ENCODE results near the gene MARK2. TPM values are rescaled to one million over a fixed set of nuclear protein-coding genes. Genes with fewer than 3 reads are reported as not detected.

Gene MARK2
- total and polyA plus RNA-seq, 10 of the 15 experiments (the other 5 are each of a cell fraction or from before 2014, with no cell fraction given) = 0.19 to 29.5 (median 13.2) TPM

DNA sequence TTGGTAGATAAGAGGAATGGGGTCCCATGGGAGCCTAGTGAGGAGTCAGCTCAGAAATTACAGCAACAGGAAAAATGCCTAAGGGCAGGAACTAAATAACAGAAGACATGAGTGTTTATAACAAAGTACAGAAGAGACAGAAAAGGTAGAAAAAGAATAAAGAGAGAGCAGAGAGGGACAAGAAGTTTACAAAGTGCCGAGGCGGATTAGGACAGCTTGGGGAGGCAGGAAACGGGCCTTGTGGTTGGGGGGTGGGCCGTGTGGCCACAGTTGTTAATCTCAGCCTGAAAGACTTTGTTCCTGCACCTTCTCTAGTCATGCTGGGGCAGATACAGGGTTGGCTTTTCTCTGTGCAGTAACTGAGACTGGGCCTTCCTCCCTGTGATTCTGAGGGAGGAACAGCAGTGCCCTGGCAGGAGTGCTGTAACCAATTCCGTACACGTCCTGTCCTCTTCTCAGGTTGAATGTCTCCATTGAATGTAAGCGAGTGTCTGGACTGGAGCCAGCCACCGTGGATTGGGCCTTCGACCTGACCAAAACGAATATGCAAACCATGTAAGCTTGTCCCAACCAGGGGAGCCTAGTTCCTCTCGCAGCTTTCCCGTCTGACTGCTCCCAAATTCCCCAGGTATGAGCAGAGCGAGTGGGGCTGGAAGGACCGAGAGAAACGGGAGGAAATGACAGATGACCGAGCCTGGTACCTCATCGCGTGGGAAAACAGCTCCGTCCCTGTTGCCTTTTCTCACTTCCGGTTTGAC is 113.0 kb downstream of the MARK2 start (continued):
- TF ChIP-seq STAT3 (IDR thresholded peaks at IDR 0.05; ENCODE audit: low read depth, low read length) = no peak
- TF ChIP-seq FOXM1 (IDR thresholded peaks at IDR 0.05; ENCODE audit: low read depth, low read length) = no peak
- TF ChIP-seq MEF2B (IDR thresholded peaks at IDR 0.05; ENCODE audit: partially characterized antibody, poor library complexity, severe bottlenecking) = peak; percentile 56
- TF ChIP-seq SP1 (IDR thresholded peaks at IDR 0.05; ENCODE audit: low read depth, low read length) = peak; percentile 58
- TF ChIP-seq ZNF622 (IDR thresholded peaks at IDR 0.05) = no peak
- TF ChIP-seq RFX5 (IDR thresholded peaks at IDR 0.05; ENCODE audit: low read depth, low read length) = no peak
- TF ChIP-seq RELA (IDR thresholded peaks at IDR 0.05; ENCODE audit: borderline replicate concordance, partially characterized antibody) = no peak
- TF ChIP-seq, protein P1, sequence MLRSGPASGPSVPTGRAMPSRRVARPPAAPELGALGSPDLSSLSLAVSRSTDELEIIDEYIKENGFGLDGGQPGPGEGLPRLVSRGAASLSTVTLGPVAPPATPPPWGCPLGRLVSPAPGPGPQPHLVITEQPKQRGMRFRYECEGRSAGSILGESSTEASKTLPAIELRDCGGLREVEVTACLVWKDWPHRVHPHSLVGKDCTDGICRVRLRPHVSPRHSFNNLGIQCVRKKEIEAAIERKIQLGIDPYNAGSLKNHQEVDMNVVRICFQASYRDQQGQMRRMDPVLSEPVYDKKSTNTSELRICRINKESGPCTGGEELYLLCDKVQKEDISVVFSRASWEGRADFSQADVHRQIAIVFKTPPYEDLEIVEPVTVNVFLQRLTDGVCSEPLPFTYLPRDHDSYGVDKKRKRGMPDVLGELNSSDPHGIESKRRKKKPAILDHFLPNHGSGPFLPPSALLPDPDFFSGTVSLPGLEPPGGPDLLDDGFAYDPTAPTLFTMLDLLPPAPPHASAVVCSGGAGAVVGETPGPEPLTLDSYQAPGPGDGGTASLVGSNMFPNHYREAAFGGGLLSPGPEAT (IDR thresholded peaks at IDR 0.05; ENCODE audit: low read depth) = peak; percentile 28; the same call in 1 of the 2 replicates
- TF ChIP-seq JUND (IDR thresholded peaks at IDR 0.05; ENCODE audit: low read depth, low read length) = no peak
- TF ChIP-seq KDM1A (IDR thresholded peaks at IDR 0.05; ENCODE audit: borderline replicate concordance) = no peak
- TF ChIP-seq, protein P2, sequence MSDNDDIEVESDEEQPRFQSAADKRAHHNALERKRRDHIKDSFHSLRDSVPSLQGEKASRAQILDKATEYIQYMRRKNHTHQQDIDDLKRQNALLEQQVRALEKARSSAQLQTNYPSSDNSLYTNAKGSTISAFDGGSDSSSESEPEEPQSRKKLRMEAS (IDR thresholded peaks at IDR 0.05; ENCODE audit: low read depth, low read length) = no peak
- TF ChIP-seq KLF5 (IDR thresholded peaks at IDR 0.05; ENCODE audit: partially characterized antibody) = no peak
- TF ChIP-seq EED (IDR thresholded peaks at IDR 0.05; ENCODE audit: low read depth) = peak; percentile 70; the same call in 1 of the 2 replicates
- TF ChIP-seq, protein P3, sequence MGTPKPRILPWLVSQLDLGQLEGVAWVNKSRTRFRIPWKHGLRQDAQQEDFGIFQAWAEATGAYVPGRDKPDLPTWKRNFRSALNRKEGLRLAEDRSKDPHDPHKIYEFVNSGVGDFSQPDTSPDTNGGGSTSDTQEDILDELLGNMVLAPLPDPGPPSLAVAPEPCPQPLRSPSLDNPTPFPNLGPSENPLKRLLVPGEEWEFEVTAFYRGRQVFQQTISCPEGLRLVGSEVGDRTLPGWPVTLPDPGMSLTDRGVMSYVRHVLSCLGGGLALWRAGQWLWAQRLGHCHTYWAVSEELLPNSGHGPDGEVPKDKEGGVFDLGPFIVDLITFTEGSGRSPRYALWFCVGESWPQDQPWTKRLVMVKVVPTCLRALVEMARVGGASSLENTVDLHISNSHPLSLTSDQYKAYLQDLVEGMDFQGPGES (IDR thresholded peaks at IDR 0.05) = no peak
- TF ChIP-seq, protein P4, sequence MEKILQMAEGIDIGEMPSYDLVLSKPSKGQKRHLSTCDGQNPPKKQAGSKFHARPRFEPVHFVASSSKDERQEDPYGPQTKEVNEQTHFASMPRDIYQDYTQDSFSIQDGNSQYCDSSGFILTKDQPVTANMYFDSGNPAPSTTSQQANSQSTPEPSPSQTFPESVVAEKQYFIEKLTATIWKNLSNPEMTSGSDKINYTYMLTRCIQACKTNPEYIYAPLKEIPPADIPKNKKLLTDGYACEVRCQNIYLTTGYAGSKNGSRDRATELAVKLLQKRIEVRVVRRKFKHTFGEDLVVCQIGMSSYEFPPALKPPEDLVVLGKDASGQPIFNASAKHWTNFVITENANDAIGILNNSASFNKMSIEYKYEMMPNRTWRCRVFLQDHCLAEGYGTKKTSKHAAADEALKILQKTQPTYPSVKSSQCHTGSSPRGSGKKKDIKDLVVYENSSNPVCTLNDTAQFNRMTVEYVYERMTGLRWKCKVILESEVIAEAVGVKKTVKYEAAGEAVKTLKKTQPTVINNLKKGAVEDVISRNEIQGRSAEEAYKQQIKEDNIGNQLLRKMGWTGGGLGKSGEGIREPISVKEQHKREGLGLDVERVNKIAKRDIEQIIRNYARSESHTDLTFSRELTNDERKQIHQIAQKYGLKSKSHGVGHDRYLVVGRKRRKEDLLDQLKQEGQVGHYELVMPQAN (conservative IDR thresholded peaks at IDR 0.05) = no peak
- TF ChIP-seq BCL11A (IDR thresholded peaks at IDR 0.05; ENCODE audit: low read depth, low read length) = no peak
- TF ChIP-seq FOXK2 (IDR thresholded peaks at IDR 0.05) = no peak
- no peak for TF ChIP-seq POLR2AphosphoS2 (IDR thresholded peaks at IDR 0.05; ENCODE audit: low read depth, low read length)
- TF ChIP-seq BACH1 (IDR thresholded peaks at IDR 0.05; ENCODE audit: borderline replicate concordance) = no peak
- no peak for TF ChIP-seq SIX5 (IDR thresholded peaks at IDR 0.05; ENCODE audit: low read depth, low read length, severe bottlenecking)
- TF ChIP-seq SMAD5 (IDR thresholded peaks at IDR 0.05; ENCODE audit: low read depth) = no peak
- TF ChIP-seq ZZZ3 (IDR thresholded peaks at IDR 0.05; ENCODE audit: control insufficient read depth, insufficient read length, low read depth) = no peak
- no peak for TF ChIP-seq NR2C2 (IDR thresholded peaks at IDR 0.05; ENCODE audit: borderline replicate concordance, control insufficient read depth, insufficient read length, low read depth)
- TF ChIP-seq MEF2A (IDR thresholded peaks at IDR 0.05; ENCODE audit: insufficient read depth, low read depth, low read length) = no peak
- no peak for TF ChIP-seq SREBF2 (IDR thresholded peaks at IDR 0.05; ENCODE audit: low read length)
- TF ChIP-seq, protein P5, sequence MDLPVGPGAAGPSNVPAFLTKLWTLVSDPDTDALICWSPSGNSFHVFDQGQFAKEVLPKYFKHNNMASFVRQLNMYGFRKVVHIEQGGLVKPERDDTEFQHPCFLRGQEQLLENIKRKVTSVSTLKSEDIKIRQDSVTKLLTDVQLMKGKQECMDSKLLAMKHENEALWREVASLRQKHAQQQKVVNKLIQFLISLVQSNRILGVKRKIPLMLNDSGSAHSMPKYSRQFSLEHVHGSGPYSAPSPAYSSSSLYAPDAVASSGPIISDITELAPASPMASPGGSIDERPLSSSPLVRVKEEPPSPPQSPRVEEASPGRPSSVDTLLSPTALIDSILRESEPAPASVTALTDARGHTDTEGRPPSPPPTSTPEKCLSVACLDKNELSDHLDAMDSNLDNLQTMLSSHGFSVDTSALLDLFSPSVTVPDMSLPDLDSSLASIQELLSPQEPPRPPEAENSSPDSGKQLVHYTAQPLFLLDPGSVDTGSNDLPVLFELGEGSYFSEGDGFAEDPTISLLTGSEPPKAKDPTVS (IDR thresholded peaks at IDR 0.05; ENCODE audit: low read depth, low read length) = no peak

Measured in GM12878 (cell line).